Measurements from ENCODE around the gene DUXA. TPM values are rescaled to one million over a fixed set of nuclear protein-coding genes. Genes with fewer than 3 reads are reported as not detected.

The DUXA gene
- polyA plus RNA-seq, 2 of the 4 experiments (the other 2 are of a cell fraction) = not detected

GRCh38 chr19:57106722-57107235, 60.5 kb downstream of the DUXA start:
- no peak overlapping the region for H3K27ac ChIP-seq
- DNase-seq (ENCODE audit: low read depth in 1 of 2, low spot score in 1 of 2) = no peak
- no peak overlapping the region for H3K4me2 ChIP-seq
- ChIA-PET CTCF (interaction anchor here (1.2 kb wide), 1 partner anchor 54 kb away, joined by 3 read pairs; no protein-coding TSS in a partner anchor), POLR2A (no interaction called here)
- no peak overlapping the region for H3K4me3 ChIP-seq
- no peak for FAIRE-seq
- 70% methylated on average over 28 of the region's 42 CpGs for WGBS (ENCODE audit: missing lambda C conversion rate)
- peaks cover 84% of the 10 kb centered on the region for H3K9me3 ChIP-seq
- ATAC-seq = no peak
- H3K4me1 ChIP-seq = no peaks in the 10 kb centered on the region
- TF ChIP-seq, protein P1, sequence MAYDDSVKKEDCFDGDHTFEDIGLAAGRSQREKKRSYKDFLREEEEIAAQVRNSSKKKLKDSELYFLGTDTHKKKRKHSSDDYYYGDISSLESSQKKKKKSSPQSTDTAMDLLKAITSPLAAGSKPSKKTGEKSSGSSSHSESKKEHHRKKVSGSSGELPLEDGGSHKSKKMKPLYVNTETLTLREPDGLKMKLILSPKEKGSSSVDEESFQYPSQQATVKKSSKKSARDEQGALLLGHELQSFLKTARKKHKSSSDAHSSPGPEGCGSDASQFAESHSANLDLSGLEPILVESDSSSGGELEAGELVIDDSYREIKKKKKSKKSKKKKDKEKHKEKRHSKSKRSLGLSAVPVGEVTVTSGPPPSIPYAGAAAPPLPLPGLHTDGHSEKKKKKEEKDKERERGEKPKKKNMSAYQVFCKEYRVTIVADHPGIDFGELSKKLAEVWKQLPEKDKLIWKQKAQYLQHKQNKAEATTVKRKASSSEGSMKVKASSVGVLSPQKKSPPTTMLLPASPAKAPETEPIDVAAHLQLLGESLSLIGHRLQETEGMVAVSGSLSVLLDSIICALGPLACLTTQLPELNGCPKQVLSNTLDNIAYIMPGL (CRISPR knock-in tag; IDR thresholded peaks at IDR 0.05; ENCODE audit: borderline replicate concordance) = no peak
- TF ChIP-seq, protein P2, sequence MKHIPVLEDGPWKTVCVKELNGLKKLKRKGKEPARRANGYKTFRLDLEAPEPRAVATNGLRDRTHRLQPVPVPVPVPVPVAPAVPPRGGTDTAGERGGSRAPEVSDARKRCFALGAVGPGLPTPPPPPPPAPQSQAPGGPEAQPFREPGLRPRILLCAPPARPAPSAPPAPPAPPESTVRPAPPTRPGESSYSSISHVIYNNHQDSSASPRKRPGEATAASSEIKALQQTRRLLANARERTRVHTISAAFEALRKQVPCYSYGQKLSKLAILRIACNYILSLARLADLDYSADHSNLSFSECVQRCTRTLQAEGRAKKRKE (CRISPR knock-in tag; IDR thresholded peaks at IDR 0.05; ENCODE audit: low read depth) = no peak
- no peak for TF ChIP-seq HOXA7 (CRISPR knock-in tag; IDR thresholded peaks at IDR 0.05)
- TF ChIP-seq MAFK (IDR thresholded peaks at IDR 0.05; ENCODE audit: partially characterized antibody) = no peak
- no peak for TF ChIP-seq ZSCAN20 (CRISPR knock-in tag; IDR thresholded peaks at IDR 0.05)
- no peak for TF ChIP-seq SREBF2 (IDR thresholded peaks at IDR 0.05)
- TF ChIP-seq EHF (CRISPR knock-in tag; IDR thresholded peaks at IDR 0.05) = no peak
- no peak for TF ChIP-seq CBX2 (IDR thresholded peaks at IDR 0.05; ENCODE audit: borderline replicate concordance, low read depth)
- no peak for TF ChIP-seq HDAC2 (IDR thresholded peaks at IDR 0.05)

GRCh38 chr19:57105976-57106721, 61.1 kb downstream of the DUXA start:
- H3K4me2 ChIP-seq = no peak overlapping the region
- FAIRE-seq = no peak
- no peak for DNase-seq (ENCODE audit: low read depth in 1 of 2, low spot score in 1 of 2)
- POLR2A ChIA-PET = no interaction called here
- H3K9me3 ChIP-seq = peaks cover 83% of the 10 kb centered on the region
- TF ChIP-seq HDAC2 (IDR thresholded peaks at IDR 0.05) = no peak
- TF ChIP-seq HES2 (IDR thresholded peaks at IDR 0.05) = no peak
- TF ChIP-seq MAFK (IDR thresholded peaks at IDR 0.05; ENCODE audit: partially characterized antibody) = no peak
- TF ChIP-seq POLR2AphosphoS2 (conservative IDR thresholded peaks at IDR 0.05; ENCODE audit: low read length) = no peak
- no peak for TF ChIP-seq EHF (CRISPR knock-in tag; IDR thresholded peaks at IDR 0.05)
- no peak for TF ChIP-seq HOXB5 (CRISPR knock-in tag; IDR thresholded peaks at IDR 0.05)
- no peak for TF ChIP-seq GATA3 (IDR thresholded peaks at IDR 0.05; ENCODE audit: borderline replicate concordance)
- TF ChIP-seq POLR2A (IDR thresholded peaks at IDR 0.05; ENCODE audit: low read length) = no peak
- TF ChIP-seq, protein P3, sequence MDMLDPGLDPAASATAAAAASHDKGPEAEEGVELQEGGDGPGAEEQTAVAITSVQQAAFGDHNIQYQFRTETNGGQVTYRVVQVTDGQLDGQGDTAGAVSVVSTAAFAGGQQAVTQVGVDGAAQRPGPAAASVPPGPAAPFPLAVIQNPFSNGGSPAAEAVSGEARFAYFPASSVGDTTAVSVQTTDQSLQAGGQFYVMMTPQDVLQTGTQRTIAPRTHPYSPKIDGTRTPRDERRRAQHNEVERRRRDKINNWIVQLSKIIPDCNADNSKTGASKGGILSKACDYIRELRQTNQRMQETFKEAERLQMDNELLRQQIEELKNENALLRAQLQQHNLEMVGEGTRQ (IDR thresholded peaks at IDR 0.05) = no peak
- TF ChIP-seq TP53 (CRISPR knock-in tag; IDR thresholded peaks at IDR 0.05) = no peak
- TF ChIP-seq HEYL (CRISPR knock-in tag; IDR thresholded peaks at IDR 0.05) = no peak
- no peak for TF ChIP-seq ZSCAN20 (CRISPR knock-in tag; IDR thresholded peaks at IDR 0.05)
- TF ChIP-seq, protein P4, sequence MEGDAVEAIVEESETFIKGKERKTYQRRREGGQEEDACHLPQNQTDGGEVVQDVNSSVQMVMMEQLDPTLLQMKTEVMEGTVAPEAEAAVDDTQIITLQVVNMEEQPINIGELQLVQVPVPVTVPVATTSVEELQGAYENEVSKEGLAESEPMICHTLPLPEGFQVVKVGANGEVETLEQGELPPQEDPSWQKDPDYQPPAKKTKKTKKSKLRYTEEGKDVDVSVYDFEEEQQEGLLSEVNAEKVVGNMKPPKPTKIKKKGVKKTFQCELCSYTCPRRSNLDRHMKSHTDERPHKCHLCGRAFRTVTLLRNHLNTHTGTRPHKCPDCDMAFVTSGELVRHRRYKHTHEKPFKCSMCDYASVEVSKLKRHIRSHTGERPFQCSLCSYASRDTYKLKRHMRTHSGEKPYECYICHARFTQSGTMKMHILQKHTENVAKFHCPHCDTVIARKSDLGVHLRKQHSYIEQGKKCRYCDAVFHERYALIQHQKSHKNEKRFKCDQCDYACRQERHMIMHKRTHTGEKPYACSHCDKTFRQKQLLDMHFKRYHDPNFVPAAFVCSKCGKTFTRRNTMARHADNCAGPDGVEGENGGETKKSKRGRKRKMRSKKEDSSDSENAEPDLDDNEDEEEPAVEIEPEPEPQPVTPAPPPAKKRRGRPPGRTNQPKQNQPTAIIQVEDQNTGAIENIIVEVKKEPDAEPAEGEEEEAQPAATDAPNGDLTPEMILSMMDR (IDR thresholded peaks at IDR 0.05) = no peak
- TF ChIP-seq EP300 (IDR thresholded peaks at IDR 0.05) = no peak
- TF ChIP-seq EHMT2 (IDR thresholded peaks at IDR 0.05; ENCODE audit: low read depth) = no peak
- no peak for TF ChIP-seq MAZ (IDR thresholded peaks at IDR 0.05; ENCODE audit: borderline replicate concordance, low read depth, low read length)
- H3K4me1 ChIP-seq = no peaks in the 10 kb centered on the region
- ATAC-seq = no peak
- 75% methylated on average over 40 of the region's 57 CpGs for WGBS (ENCODE audit: missing lambda C conversion rate)
- CTCF ChIA-PET = no interaction called here
- no peak overlapping the region for H3K27ac ChIP-seq
- no peak overlapping the region for H3K4me3 ChIP-seq

Small RNA genes lying within 50 kb of the gene (small RNA-seq; reads per million reads assigned to genes)
- gene AC025588.3 = 0 reads per million in 6 experiments

Other genes with a start within 250 kb of the DUXA start
- gene USP29, start 47.5 kb downstream of the DUXA start, polyA plus RNA-seq (2011; rRNA removed) = not detected in 2 replicates
- gene USP29, start 47.5 kb downstream of the DUXA start, polyA plus RNA-seq (2017; fragmentation: RNase III; extraction: RNeasy Plus Mini Kit Qiagen cat#74134 plus additional on column Dnase treatment) = not detected in 3 replicates
- gene ZIM3, start 22.3 kb downstream of the DUXA start, polyA plus RNA-seq (2011; rRNA removed) = not detected in 2 replicates
- not detected in 3 replicates for gene ZIM3, start 22.3 kb downstream of the DUXA start, polyA plus RNA-seq (2017; fragmentation: RNase III; extraction: RNeasy Plus Mini Kit Qiagen cat#74134 plus additional on column Dnase treatment)
- gene ZNF264, start 24.0 kb upstream of the DUXA start, polyA plus RNA-seq (2011; rRNA removed) = 9.1 and 10.0 TPM in 2 replicates
- gene ZNF264, start 24.0 kb upstream of the DUXA start, polyA plus RNA-seq (2017; fragmentation: RNase III; extraction: RNeasy Plus Mini Kit Qiagen cat#74134 plus additional on column Dnase treatment) = 3.4 to 3.9 TPM (median 3.6 TPM) in 3 replicates
- 0.83 and 0.96 TPM in 2 replicates for gene AURKC, start 63.5 kb upstream of the DUXA start, polyA plus RNA-seq (2011; rRNA removed)
- gene AURKC, start 63.5 kb upstream of the DUXA start, polyA plus RNA-seq (2017; fragmentation: RNase III; extraction: RNeasy Plus Mini Kit Qiagen cat#74134 plus additional on column Dnase treatment) = 0.27 to 0.43 TPM (median 0.34 TPM) in 3 replicates
- gene ZNF805, start 73.1 kb upstream of the DUXA start, polyA plus RNA-seq (2011; rRNA removed) = 5.6 and 6.6 TPM in 2 replicates
- gene ZNF805, start 73.1 kb upstream of the DUXA start, polyA plus RNA-seq (2017; fragmentation: RNase III; extraction: RNeasy Plus Mini Kit Qiagen cat#74134 plus additional on column Dnase treatment) = 1.1 to 1.5 TPM (median 1.5 TPM) in 3 replicates
- 16.1 and 23.4 TPM in 2 replicates for gene ZNF460, start 113.0 kb upstream of the DUXA start, polyA plus RNA-seq (2011; rRNA removed)
- 0.50 to 0.63 TPM (median 0.58 TPM) in 3 replicates for gene ZNF460, start 113.0 kb upstream of the DUXA start, polyA plus RNA-seq (2017; fragmentation: RNase III; extraction: RNeasy Plus Mini Kit Qiagen cat#74134 plus additional on column Dnase treatment)
- gene ZNF543, start 153.0 kb upstream of the DUXA start, polyA plus RNA-seq (2011; rRNA removed) = 3.9 and 4.4 TPM in 2 replicates
- gene ZNF543, start 153.0 kb upstream of the DUXA start, polyA plus RNA-seq (2017; fragmentation: RNase III; extraction: RNeasy Plus Mini Kit Qiagen cat#74134 plus additional on column Dnase treatment) = 1.4 to 1.5 TPM (median 1.4 TPM) in 3 replicates
- 4.8 and 5.5 TPM in 2 replicates for gene ZNF304, start 183.8 kb upstream of the DUXA start, polyA plus RNA-seq (2011; rRNA removed)
- 2.1 to 2.3 TPM (median 2.3 TPM) in 3 replicates for gene ZNF304, start 183.8 kb upstream of the DUXA start, polyA plus RNA-seq (2017; fragmentation: RNase III; extraction: RNeasy Plus Mini Kit Qiagen cat#74134 plus additional on column Dnase treatment)
- gene TRAPPC2B, start 196.1 kb upstream of the DUXA start, polyA plus RNA-seq (2011; rRNA removed) = 25.1 and 27.8 TPM in 2 replicates
- 12.2 to 15.7 TPM (median 14.5 TPM) in 3 replicates for gene TRAPPC2B, start 196.1 kb upstream of the DUXA start, polyA plus RNA-seq (2017; fragmentation: RNase III; extraction: RNeasy Plus Mini Kit Qiagen cat#74134 plus additional on column Dnase treatment)
- 2.9 TPM in 2 replicates for gene ZNF547, start 196.1 kb upstream of the DUXA start, polyA plus RNA-seq (2011; rRNA removed)
- 1.7 to 2.1 TPM (median 2.0 TPM) in 3 replicates for gene ZNF547, start 196.1 kb upstream of the DUXA start, polyA plus RNA-seq (2017; fragmentation: RNase III; extraction: RNeasy Plus Mini Kit Qiagen cat#74134 plus additional on column Dnase treatment)
- gene ZNF548, start 222.4 kb upstream of the DUXA start, polyA plus RNA-seq (2011; rRNA removed) = 9.6 and 11.3 TPM in 2 replicates
- 6.4 to 8.4 TPM (median 7.4 TPM) in 3 replicates for gene ZNF548, start 222.4 kb upstream of the DUXA start, polyA plus RNA-seq (2017; fragmentation: RNase III; extraction: RNeasy Plus Mini Kit Qiagen cat#74134 plus additional on column Dnase treatment)
- 6.4 and 6.8 TPM in 2 replicates for gene ZNF17, start 243.7 kb upstream of the DUXA start, polyA plus RNA-seq (2011; rRNA removed)
- 3.8 to 4.1 TPM (median 4.0 TPM) in 3 replicates for gene ZNF17, start 243.7 kb upstream of the DUXA start, polyA plus RNA-seq (2017; fragmentation: RNase III; extraction: RNeasy Plus Mini Kit Qiagen cat#74134 plus additional on column Dnase treatment)

Measured in A549 (cell line).